Measurements from ENCODE around the gene CRY2. TPM values are rescaled to one million over a fixed set of nuclear protein-coding genes. Genes with fewer than 3 reads are reported as not detected.

The CRY2 gene
- total and polyA plus RNA-seq, 5 experiments from 2014 or later = 24.3 to 64.5 (median 33.4) TPM

- Mint-ChIP-seq H3K4me1 (peaks cover 17 to 33% (median 31%) of the 10 kb centered on the region in 4 donors), H3K27ac (no peak overlapping the region), H3K9me3 (no peaks in the 10 kb centered on the region), H3K36me3 (peaks cover 4 to 74% (median 19%) of the 10 kb centered on the region in 3 donors), H3K27me3 (no peaks in the 10 kb centered on the region), H3K4me3 (no peak overlapping the region)
- ATAC-seq = no peak
- DNase-seq = no peak
- POLR2A ChIA-PET = no interaction called here
Observed at GRCh38 chr11:45855308-45855707, 8.0 kb downstream of the CRY2 start.

DNA sequence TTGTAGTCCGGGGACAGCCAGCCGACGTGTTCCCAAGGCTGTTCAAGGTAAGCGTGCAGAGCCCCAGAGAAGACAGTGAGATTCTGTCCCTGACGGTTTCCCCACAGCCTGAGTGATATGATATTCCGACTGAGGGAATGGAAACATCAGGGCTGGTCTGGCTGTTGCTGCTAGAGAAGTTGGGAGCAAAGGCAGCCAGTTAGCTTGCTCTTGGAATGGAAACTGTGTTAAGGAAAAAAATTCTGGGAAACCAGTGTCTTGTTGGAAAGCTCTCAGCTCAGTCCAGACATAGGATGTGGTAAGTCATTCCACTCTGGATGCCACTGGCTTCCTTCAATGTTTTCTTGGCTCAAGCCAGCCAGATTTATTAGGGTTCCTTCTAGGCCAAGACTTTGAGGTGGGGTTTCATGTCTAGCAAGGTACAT, 8.8 kb downstream of the CRY2 start:
- peak overlapping the region in 1 of 10 donors; percentile 52 for H3K27ac Mint-ChIP-seq
- H3K36me3 Mint-ChIP-seq = peaks cover 4 to 75% (median 21%) of the 10 kb centered on the region in 3 donors
- ATAC-seq = no peak
- H3K27me3 Mint-ChIP-seq = no peaks in the 10 kb centered on the region
- peaks cover 16 to 25% (median 24%) of the 10 kb centered on the region in 4 donors for H3K4me1 Mint-ChIP-seq
- no peaks in the 10 kb centered on the region for H3K9me3 Mint-ChIP-seq
- no peak overlapping the region for H3K4me3 Mint-ChIP-seq
- POLR2A ChIA-PET = no interaction called here
- no peak for DNase-seq

- ATAC-seq (no peak), DNase-seq (no peak)
- no peaks in the 10 kb centered on the region for H3K27me3 Mint-ChIP-seq
- H3K27ac Mint-ChIP-seq = no peak overlapping the region
- peaks cover 8 to 10% (median 9%) of the 10 kb centered on the region in 4 donors for H3K4me1 Mint-ChIP-seq
- no peaks in the 10 kb centered on the region for H3K9me3 Mint-ChIP-seq
- H3K36me3 Mint-ChIP-seq = peaks cover 4 to 87% (median 36%) of the 10 kb centered on the region in 3 donors
- POLR2A ChIA-PET = interaction anchor here (0.8 kb wide), 1 partner anchor 14 kb away, joined by 3 read pairs; no protein-coding TSS in a partner anchor
- H3K4me3 Mint-ChIP-seq = no peak overlapping the region
Observed at GRCh38 chr11:45857961-45858474, 10.7 kb downstream of the CRY2 start.

DNA sequence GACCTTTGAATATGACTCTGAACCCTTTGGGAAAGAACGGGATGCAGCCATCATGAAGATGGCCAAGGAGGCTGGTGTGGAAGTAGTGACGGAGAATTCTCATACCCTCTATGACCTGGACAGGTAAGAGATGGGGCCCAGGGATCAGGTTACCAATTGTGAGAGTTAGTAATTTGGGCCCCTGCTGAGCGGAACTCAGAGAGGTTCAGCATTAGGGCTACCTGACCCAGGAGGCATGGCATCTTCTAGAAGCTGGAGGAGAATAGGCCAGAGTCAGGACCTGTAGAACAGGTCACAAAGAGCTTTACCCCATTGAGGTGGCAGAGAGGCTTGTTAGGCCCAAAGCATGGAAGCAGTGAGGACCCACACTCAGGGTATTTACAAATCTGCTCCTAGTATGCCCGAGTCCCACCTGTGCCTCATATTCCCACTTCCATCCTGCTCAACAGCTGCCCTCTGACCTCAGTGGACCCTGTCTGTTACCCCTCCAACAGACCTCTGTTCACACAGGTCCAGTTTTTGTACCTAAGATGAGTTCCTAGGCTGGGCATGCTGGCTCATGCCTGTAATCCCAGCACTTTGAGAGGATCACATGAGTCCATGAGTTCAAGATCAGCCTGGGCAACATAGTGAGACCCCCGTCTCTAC, 11.6 kb downstream of the CRY2 start:
- Mint-ChIP-seq H3K9me3 (no peaks in the 10 kb centered on the region), H3K4me3 (no peak overlapping the region), H3K27me3 (no peaks in the 10 kb centered on the region), H3K36me3 (peaks cover 4 to 90% (median 40%) of the 10 kb centered on the region in 3 donors), H3K27ac (peak overlapping the region in 1 of 10 donors; percentile 27), H3K4me1 (peaks cover 2 to 8% (median 5%) of the 10 kb centered on the region in 4 donors)
- POLR2A ChIA-PET = interaction anchor here (0.8 kb wide), 1 partner anchor 13 kb away, joined by 3 read pairs; no protein-coding TSS in a partner anchor
- ATAC-seq (no peak), DNase-seq (no peak)

- no peak overlapping the region for H3K27ac Mint-ChIP-seq
- H3K9me3 Mint-ChIP-seq = no peaks in the 10 kb centered on the region
- H3K36me3 Mint-ChIP-seq = peaks cover 4 to 91% (median 40%) of the 10 kb centered on the region in 3 donors
- H3K4me1 Mint-ChIP-seq = peaks cover 0 to 6% (median 3%) of the 10 kb centered on the region in 4 donors
- no peak overlapping the region for H3K4me3 Mint-ChIP-seq
- ATAC-seq (no peak), DNase-seq (no peak)
- H3K27me3 Mint-ChIP-seq = no peaks in the 10 kb centered on the region
- POLR2A ChIA-PET = interaction anchor here (1.3 kb wide), 1 partner anchor 9 kb away, joined by 3 read pairs; no protein-coding TSS in a partner anchor
Observed at GRCh38 chr11:45859661-45860140, 12.4 kb downstream of the CRY2 start.

GRCh38 chr11:45860348-45860747, 13.1 kb downstream of the CRY2 start:
- Mint-ChIP-seq H3K27ac (peak overlapping the region in 1 of 10 donors; percentile 13), H3K4me1 (peaks cover 0 to 6% (median 1%) of the 10 kb centered on the region in 4 donors), H3K4me3 (no peak overlapping the region), H3K36me3 (peaks cover 4 to 92% (median 43%) of the 10 kb centered on the region in 3 donors), H3K9me3 (no peaks in the 10 kb centered on the region), H3K27me3 (no peaks in the 10 kb centered on the region)
- POLR2A ChIA-PET = interaction anchor here (1.3 kb wide), 1 partner anchor 9 kb away, joined by 3 read pairs; no protein-coding TSS in a partner anchor
- ATAC-seq (no peak), DNase-seq (no peak)

DNA sequence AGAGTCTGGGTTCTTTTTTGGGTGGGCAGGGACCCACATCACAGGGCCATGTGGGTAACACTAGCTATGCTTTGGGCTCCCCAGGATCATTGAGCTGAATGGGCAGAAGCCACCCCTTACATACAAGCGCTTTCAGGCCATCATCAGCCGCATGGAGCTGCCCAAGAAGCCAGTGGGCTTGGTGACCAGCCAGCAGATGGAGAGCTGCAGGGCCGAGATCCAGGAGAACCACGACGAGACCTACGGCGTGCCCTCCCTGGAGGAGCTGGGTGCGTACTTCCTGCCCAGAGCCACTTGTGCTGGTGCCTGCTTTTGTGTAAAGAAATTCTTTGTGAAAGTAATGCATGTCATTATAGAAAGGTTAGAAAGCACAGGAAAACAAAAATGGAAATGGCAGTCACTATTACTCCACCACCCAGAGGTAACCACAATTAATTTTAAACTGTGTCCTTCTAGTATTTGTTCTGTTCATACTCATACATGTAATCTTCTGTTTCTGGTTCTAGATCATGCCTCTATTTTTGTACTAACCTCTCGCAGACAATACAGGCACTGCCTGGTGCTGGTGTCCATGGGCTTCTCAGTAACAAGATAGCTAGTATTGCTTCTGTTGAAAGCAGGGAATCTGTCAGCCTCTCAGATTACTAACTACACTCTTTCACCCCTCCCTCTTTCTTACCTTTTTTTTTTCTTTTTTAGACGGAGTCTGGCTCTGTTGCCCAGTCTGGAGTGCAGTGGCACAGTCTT, 13.7 kb downstream of the CRY2 start:
- peaks cover 0 to 5% (median 1%) of the 10 kb centered on the region in 4 donors for H3K4me1 Mint-ChIP-seq
- ATAC-seq (no peak), DNase-seq (no peak)
- H3K4me3 Mint-ChIP-seq = no peak overlapping the region
- no peaks in the 10 kb centered on the region for H3K9me3 Mint-ChIP-seq
- POLR2A ChIA-PET = interaction anchor here (0.7 to 1.3 kb wide), 2 partner anchors 10 to 13 kb away, joined by 3 read pairs; no protein-coding TSS in a partner anchor
- peaks cover 6 to 92% (median 43%) of the 10 kb centered on the region in 3 donors for H3K36me3 Mint-ChIP-seq
- no peaks in the 10 kb centered on the region for H3K27me3 Mint-ChIP-seq
- peak overlapping the region in 1 of 10 donors; percentile 13 for H3K27ac Mint-ChIP-seq

DNA sequence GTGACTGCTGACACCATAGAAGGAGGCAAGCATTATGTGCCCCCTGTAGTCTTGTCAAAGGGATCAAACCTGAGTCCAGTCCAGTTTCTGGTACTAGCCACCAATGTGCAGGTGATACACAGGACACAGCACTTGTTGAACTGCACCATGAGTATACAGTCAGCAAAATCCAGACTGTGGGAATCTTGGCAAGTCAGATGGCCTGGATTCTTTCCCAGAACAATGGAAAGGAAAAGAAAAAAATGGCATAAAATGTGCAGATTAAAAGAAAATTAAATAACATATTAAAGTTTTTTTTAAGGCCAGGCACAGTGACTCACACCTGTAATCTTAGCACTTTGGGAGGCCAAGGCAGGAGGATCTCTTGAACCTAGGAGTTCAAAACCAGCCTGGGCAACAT, 16.8 kb downstream of the CRY2 start:
- POLR2A ChIA-PET = no interaction called here
- peaks cover 5 to 92% (median 42%) of the 10 kb centered on the region in 3 donors for H3K36me3 Mint-ChIP-seq
- no peaks in the 10 kb centered on the region for H3K9me3 Mint-ChIP-seq
- peaks cover 0 to 9% (median under 1%) of the 10 kb centered on the region in 4 donors for H3K4me1 Mint-ChIP-seq
- no peak overlapping the region for H3K4me3 Mint-ChIP-seq
- ATAC-seq = no peak
- no peak for DNase-seq
- no peak overlapping the region for H3K27ac Mint-ChIP-seq
- H3K27me3 Mint-ChIP-seq = no peaks in the 10 kb centered on the region

- Mint-ChIP-seq H3K27me3 (no peaks in the 10 kb centered on the region), H3K27ac (no peak overlapping the region), H3K4me3 (no peak overlapping the region), H3K36me3 (peaks cover 5 to 93% (median 49%) of the 10 kb centered on the region in 3 donors), H3K9me3 (no peaks in the 10 kb centered on the region), H3K4me1 (peaks cover 0 to 9% (median 0%) of the 10 kb centered on the region in 4 donors)
- DNase-seq (no peak), ATAC-seq (no peak)
- POLR2A ChIA-PET = no interaction called here
Observed at GRCh38 chr11:45869551-45869950, 22.3 kb downstream of the CRY2 start.

DNA sequence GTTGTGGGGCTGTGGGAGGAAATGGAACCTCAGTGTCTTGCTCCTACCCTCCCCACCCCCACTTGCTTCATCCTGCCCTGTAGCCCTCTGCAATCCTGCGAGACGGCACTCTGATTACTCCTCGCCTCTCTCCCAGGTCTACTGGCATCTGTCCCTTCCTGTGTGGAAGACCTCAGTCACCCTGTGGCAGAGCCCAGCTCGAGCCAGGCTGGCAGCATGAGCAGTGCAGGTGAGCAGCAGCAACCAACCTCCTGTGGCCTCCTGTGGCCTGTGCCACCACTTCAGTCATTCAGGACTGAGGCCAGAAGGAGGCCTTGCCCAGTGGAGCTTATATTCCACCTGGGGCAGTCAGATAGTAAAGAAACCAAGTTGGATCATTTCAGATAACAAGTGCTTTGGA, 23.4 kb downstream of the CRY2 start:
- no peak for ATAC-seq
- peaks cover 11 to 95% (median 50%) of the 10 kb centered on the region in 3 donors for H3K36me3 Mint-ChIP-seq
- H3K4me3 Mint-ChIP-seq = no peak overlapping the region
- DNase-seq = no peak
- POLR2A ChIA-PET = no interaction called here
- no peaks in the 10 kb centered on the region for H3K9me3 Mint-ChIP-seq
- peaks cover 0 to 9% (median 0%) of the 10 kb centered on the region in 4 donors for H3K4me1 Mint-ChIP-seq
- H3K27ac Mint-ChIP-seq = no peak overlapping the region
- H3K27me3 Mint-ChIP-seq = no peaks in the 10 kb centered on the region

- ATAC-seq = no peak
- POLR2A ChIA-PET = interaction anchor here (0.8 kb wide), 1 partner anchor 13 kb away, joined by 3 read pairs; no protein-coding TSS in a partner anchor
- no peak for DNase-seq
- Mint-ChIP-seq H3K27ac (peak overlapping the region in 3 of 10 donors; percentile 13 to 46 (median 45)), H3K27me3 (no peaks in the 10 kb centered on the region), H3K36me3 (peaks cover 9 to 95% (median 55%) of the 10 kb centered on the region in 3 donors), H3K4me3 (peak overlapping the region in 1 of 10 donors; percentile 41), H3K4me1 (peaks cover 0 to 6% (median 0%) of the 10 kb centered on the region in 4 donors), H3K9me3 (no peaks in the 10 kb centered on the region)
Observed at GRCh38 chr11:45871638-45872037, 24.4 kb downstream of the CRY2 start.

- POLR2A ChIA-PET = interaction anchor here (0.6 kb wide), 1 partner anchor 104 kb away, joined by 4 read pairs; no protein-coding TSS in a partner anchor
- H3K27me3 Mint-ChIP-seq = no peaks in the 10 kb centered on the region
- no peak overlapping the region for H3K27ac Mint-ChIP-seq
- no peak overlapping the region for H3K4me3 Mint-ChIP-seq
- DNase-seq (peak in 4 of 10 donors; percentile 11 to 33 (median 16)), ATAC-seq (peak; percentile 60 to 62)
- H3K36me3 Mint-ChIP-seq = peaks cover 17 to 96% (median 53%) of the 10 kb centered on the region in 3 donors
- H3K9me3 Mint-ChIP-seq = no peaks in the 10 kb centered on the region
- H3K4me1 Mint-ChIP-seq = peaks cover 0 to 4% (median 0%) of the 10 kb centered on the region in 4 donors
Observed at GRCh38 chr11:45872651-45873356, 25.5 kb downstream of the CRY2 start.

All from naive thymus-derived CD8-positive, alpha-beta T cell (primary cell).